Effector CD4-positive, alpha-beta T cell (primary cell): ENCODE measurements around the gene PRLHR. TPM values are rescaled to one million over a fixed set of nuclear protein-coding genes. Genes with fewer than 3 reads are reported as not detected.
"Not testable (repeated sequence)": the region's sequence is repeated elsewhere in the genome, so short reads cannot be mapped to it uniquely, and the experiment has no call there.

Experiments used
- DNase-seq: peaks from one replicate; pipeline ENCODE4 v3.0.0-alpha.2; 2020
- total RNA-seq: gene quantifications from one replicate; lab custom pipeline; 2026; lab: John Stamatoyannopoulos, UW

The PRLHR gene
- not detected for total RNA-seq

DNA sequence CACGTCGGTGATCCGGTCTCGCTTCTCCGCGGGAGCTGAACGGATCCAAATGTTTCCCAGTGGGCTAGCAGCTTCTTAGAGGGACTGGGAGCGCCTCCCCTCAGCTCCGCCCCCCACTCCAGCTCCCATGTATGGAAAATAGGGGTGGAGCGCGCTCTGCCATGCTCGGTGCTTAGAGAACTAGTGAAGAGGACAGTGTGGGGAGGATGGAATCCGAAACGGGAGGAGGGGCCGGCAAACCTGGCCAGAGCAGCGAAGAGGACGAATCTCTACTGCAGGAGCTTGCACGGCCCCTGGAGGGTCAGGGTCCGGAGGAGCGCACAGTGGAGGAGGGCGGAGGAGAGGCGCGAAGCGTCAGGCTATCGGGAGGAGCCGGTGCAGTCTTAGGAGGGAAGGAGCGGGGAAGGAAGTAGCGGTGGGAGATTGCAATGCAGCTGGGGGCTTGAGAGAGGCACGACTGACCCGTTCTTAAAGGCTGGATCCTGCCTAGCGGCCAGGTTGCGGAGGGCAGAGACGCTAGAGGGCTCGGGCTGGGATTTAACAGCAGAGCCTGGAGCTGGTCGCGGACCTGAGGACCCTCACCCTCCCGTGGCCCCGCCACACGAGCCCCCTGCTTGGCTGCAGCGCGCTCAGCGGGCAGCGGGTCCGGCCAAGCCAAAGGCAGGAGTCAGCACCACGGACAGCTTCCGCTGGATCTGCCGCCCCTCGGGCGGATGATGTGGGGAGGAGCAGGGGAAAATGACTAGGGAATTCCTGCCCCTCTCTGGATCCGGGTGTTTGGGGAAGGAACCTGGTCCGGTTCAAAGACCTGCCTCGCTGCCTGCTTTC lies at the start of gene PRLHR:
Gene PRLHR (minus strand): TSS at position 51 of the 828 bp plus-strand sequence. CDS start 404 bp downstream, outside the sequence.
- DNase-seq = no peak

DNA sequence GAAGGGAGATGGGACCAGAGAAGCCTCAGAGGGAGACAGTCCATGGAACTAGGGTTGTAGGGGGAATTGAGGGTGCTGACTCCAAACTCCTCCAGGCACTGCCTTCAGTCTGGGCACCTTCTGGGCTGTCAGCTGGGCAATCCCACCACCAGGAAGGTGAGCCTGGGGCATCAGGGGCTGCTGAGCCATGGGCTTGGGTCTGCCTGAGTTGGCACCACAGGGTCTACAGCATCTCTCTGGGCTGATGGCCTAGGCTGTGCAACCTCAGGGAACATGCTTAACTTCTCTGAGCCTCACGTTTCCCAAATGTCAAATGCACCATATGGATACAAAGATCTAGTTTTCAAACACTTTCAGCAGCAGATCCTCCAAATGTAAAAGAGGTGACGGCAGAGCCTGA lies 46.8 kb upstream of the PRLHR start:
- no peak for DNase-seq

DNA sequence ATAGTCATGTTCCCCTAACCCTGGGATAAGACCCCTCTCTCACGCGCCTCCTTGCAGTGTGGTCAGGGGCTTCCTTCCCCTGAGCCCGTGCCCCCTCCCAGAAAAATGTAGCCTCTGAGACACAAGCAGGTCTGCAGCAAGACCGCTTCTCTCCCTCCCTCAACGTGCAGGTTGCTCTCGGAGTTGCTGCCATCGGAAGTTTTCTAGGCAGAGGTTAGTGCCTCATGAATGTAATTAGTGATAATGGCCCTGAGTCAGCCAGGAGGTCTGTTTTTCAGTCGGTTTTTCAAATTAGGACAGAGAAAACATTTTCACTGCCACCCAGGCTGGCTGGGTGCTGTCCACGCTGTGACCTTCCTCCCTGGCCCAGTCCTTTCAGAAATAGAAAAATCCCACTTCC lies 43.2 kb upstream of the PRLHR start:
- DNase-seq = no peak

DNA sequence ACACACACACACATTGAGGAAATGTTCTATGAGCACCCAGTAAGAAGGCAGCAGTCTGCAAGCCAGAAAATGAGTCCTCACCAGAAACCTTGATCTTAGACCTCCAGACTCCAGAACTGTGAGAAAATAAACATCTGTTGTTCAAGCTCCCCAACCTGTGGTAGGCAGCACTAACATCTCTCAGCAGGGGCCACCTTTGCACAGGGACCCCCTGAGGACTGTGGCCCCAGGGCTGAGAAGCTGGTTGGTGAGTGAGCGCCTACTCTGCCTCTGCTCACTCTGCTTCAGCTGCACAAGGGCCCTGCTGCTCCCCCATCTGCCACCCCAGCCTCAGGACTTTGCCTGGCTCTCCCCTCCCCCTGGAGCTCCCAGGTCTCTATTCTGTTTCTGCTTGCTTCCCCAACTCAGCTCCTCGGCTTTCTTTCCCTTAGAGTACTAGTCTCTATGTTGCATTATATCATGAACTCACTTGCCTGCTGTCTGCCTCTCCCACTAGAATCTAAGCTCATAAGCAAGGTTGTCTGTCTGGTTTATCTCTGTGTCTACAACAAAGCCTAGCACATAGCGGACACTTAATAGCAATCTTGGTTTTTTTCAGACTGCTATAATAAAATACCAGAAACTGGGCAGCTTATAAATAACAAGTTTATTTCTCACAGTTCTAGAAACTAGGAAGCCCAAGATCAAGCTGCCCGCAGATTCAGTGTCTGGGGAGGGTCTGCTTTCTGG lies 40.4 kb upstream of the PRLHR start:
- no peak for DNase-seq

DNA sequence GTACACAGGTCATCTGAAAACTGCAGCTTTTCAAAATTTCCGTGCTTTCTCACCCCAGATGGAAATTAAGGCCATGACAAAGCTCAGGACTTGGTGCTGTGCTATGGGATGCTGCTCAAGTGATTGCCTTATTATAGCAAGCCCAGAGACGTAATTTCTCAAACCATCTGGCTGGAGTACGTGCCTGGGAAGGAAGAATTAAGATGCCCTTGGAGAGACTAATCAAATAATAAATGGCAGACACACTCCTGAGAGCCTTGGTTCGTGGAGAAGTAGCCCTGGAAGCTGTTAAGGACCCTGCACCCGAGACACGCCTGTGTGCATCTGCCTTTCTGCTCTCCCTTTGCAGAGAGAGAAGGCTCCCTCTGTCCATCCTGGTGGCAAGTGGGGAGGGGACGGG lies 38.3 kb upstream of the PRLHR start:
- DNase-seq = no peak

DNA sequence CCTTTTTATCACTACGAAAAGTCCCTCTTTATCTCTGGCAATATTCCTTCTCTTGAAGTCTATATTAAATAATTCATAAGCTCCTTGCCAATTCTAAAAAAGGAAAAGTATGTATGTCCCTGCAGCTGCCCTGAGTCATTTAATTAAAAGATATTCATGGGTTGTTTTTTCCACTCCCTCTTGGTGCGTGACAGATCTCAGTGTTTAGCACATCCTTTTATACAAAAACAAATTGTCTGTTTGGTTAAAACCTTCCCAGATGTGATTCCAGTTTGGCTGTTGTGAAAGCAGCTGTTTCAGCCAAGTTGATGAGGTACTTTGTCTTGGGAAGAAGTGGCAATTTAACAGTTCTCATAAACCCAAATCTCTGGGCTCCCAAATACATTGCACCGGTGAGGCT lies 33.8 kb upstream of the PRLHR start:
- no peak for DNase-seq

DNA sequence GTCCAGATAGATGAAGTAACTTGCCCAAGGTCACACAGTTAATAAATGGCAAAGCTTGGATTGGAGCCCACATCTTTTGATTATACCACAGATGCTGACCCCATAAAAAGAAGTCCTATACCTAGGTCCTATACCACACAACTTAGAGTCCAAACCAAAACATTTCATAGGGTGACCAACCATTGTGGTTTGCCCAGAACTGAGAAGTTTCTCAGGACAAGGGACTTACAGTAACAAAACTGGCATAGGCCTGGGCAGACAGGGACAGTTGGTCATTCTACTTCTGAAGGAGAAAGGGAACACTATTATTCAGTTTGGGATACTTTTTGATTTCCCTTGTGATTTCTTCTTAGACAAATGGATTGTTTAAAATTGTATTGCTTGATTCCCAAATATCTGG lies 32.9 kb upstream of the PRLHR start:
- DNase-seq = no peak

DNA sequence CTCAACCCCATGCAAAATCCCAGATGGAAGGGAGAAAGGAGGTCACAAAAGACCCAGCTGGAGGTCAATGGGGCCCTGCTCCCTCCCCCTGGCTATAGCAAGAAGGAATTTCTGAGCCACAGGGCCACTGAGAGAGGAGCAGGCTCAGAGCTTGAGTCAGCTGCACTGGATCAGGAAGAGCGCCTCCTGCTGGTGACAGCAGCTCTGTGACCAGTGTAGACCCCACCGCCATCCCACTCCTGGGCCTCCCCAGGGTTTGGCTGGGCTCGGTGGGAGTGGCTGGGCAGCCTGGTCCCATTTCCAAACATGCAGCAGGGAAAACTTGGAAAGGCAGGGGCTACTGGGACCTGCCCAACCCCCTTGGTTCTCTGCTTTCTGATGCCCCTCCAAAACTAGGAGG lies 31.5 kb upstream of the PRLHR start:
- DNase-seq = no peak

DNA sequence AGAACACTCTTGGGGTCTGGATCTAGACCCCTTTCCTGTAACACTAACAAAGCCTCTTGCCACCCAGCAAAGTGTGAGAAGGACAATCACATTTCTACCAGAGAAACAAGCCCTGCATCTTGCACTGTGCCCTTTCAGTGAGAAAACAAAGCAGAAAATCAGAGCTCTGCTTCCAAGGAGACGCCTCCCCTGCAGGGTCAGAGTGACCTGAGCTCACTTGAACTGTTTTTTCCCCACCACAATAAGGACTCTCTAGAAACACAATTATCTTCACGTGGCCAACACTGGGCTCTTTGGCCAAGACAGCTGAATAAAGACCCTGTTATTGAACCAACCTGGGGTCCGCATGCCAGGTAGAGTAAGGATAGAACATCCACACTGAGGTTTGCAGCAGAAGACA lies 30.1 kb upstream of the PRLHR start:
- no peak for DNase-seq

DNA sequence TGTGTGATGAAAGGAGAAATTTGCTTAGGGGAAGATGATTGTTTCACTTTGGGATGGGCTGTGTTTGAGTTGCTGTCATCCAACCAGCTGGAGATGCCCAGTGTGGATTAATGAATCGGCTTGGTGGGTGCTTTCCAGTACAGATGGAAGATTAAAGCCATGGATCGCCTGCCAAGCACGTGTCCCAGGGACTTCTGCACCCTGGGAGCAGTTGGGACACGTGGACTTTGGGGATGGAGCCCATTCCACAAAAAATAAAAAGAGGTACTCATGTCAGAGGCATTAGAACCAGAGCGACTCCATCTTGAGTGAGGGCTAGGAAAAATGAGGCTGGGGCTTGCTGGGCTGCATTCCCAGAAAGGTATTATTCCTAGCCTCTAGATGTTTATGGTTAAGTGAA lies 29.3 kb upstream of the PRLHR start:
- no peak for DNase-seq

DNA sequence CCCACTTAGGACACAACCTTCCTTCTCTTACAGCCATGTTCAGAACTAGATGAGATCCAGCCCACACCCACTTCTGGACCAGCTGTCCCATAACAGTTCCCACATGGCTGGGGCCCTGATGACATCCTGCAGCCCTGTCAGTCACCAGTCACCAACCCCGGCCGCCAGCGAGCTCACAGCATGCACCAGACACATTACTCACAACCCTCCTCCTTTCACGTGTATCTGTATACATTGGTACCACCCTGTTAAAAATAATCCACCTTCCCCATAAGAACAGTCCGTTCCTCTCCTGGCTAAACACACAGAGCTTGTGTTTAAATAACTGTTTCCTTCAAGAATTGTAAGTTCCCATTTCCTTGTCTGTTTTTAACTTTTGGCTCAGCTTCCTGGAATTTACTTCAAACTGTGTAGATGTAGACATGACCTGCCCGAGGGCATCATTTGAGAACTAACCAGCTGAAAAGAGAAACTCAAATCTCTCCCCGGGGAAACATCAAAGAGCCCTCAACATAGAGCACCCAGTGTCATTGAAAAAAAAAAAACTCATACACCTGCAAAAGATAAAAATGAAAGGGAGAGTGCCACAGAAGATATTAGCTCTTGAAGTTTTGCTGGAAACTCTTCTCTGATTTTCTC lies 26.0 kb upstream of the PRLHR start:
- DNase-seq = no peak

DNA sequence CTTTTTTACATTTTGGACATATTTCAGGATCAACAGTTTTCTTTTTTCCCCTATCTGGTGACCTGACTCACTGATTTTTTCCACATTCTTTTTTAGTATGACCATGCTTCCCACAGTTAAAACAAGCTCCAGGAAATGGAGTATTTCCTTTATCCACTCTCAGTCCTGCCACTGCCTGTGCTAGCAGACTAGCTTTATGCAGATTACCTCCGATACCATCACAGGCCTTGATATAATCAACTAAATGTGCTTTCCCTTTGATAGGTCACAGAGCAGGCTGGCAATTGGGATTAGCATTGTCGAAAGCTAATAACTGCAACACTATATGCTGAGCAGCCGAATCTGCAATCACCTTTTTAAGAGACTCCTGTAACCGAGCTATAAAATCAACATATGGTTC lies 18.4 kb upstream of the PRLHR start:
- not testable (repeated sequence) for DNase-seq

DNA sequence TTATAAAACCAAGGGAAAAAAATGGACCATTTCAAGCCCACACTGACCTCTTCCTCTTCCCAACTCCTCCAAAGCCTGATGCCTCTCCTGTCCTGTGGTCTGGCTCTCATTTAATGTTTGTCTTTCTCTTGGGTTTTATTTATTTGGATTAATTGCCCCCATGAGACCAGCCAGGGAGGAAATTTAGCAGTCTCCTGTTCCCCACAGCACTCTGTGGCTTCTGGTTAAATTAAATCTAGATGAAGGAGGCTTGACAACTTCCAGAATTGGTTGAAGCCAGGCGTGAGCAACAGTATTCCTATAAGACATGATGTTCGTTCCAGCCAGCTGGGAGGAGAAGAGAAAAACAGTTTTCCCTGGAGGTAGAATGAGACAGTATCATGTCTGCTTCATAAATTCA lies 15.1 kb upstream of the PRLHR start:
- no peak for DNase-seq

DNA sequence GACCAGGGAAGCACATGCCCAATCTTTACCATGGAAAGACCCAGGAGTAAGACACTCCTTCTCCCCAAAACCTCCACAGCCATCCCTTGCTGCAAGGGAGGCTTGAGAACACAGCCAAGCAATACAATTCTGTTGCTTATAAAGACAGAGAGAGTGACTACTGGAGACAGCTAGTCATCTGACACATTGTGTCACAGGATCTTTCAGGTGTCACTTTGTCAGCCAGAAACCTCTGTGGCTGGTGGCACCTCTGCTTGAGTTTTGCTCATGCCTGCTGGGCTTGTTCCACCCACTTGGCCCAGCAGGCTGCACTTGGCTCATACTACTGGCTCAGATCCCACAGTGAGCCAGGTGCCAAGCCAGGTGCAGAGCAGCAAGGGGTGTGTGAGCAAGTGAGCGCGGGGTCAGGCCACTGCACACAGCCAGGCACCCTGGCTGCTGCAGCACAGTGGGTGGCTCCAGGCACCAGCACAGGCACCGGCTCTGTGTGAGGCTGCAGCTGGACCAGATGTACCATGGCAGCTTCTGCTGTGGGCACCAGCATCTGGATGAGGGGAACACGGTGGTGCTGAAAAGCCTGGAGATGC lies 12.4 kb upstream of the PRLHR start:
- DNase-seq = no peak

DNA sequence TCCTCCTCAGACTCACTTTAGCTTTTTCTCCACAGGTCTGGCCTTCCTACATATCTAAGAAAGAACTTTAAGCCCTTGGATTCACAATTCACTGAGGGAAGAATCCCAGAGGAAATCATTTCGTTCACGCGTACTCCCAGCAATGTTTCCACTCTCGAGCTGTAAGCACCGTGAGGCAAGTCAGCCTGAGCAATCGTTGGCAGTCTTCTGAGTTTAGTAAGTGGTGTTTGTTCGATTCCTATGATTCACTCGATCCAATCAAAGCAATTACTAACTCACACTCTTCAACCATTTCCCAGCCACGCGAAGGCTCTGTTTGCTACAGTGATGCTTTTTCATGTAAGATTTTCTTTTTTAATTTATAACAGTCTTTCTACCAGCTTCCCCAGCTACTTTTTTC lies 10.2 kb upstream of the PRLHR start:
- DNase-seq = no peak

DNA sequence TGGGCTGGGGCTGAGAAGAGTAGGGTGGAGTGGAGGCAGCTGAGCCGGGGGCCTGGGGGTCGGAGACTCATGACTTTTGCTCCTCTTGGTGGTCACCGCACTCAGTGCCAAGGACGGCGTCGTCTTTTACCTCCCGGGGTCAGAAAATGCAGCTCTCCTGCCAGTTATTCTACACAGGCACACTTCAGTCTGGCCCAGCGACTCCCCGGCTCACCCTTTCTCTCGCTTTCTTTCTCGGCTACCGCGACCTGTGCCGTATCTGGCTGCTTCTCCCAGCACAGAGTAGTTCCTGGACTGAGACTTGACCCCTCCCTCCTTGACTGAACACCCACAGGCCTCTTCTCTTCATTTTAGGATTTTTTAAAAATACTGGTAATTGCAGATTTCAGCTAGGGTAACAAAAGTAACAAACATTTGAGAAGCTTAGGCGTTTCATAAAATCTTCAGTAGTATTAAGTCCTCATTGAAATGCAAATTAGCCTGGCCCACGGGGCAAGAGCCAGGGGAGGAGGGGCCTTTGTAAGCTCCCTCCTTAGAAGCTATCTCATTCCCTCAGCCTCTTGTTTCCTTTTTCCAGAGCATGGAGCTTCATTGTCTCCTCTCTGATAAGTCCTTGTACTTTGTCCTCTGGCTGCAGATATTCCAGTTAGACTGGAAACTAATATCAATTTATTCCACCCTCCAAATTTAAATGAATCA lies 1.1 kb upstream of the PRLHR start:
- DNase-seq = no peak

DNA sequence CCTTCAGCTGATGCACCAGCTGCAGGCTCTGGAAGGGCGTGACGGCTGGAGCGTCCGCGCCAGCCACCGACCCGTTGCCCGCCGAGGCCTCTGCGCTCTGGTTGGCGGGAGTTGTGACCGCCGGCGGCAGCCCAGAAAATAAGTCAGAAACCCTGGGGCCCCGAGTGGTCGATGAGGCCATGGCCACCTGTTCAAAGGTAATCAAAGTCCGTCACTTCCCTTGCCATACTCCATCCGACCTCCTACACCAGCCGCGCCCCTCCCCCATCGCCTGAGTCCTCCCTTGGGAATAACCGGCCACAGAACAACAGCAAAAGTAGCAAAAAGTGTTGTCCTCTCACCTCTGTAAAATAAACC lies 406 bp downstream of the PRLHR start:
- no peak for DNase-seq

DNA sequence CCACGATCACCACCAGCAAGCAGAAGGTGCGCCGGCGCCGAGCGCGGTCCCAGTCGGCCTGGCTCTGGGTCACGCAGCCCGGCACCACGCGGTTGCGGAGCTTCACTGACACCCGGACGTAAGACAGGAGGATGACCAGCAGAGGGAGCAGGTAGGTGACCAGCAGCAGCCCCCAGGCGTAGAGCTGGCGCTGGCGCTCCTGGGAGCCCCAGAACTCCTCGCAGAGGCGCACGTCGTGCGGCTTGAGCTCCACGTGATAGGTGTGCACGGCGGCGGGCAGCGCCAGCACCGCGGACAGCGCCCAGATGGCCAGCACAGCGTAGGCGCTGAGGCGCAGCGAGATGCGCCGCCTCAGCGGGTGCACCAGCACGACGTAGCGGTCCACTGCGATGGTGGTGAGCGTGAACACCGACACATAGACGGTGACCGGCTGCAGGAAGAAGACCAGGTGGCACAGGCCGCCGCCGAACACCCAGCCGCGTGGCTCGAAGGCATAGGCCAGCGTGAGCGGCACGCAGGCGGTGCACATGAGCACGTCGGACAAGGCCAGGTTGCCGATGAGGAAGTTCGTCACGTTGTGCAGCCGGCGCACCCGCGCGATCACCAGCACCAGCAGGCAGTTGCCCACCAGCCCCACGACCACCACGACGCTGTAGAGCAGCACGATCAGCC lies 920 bp downstream of the PRLHR start:
- DNase-seq = peak; percentile 14

DNA sequence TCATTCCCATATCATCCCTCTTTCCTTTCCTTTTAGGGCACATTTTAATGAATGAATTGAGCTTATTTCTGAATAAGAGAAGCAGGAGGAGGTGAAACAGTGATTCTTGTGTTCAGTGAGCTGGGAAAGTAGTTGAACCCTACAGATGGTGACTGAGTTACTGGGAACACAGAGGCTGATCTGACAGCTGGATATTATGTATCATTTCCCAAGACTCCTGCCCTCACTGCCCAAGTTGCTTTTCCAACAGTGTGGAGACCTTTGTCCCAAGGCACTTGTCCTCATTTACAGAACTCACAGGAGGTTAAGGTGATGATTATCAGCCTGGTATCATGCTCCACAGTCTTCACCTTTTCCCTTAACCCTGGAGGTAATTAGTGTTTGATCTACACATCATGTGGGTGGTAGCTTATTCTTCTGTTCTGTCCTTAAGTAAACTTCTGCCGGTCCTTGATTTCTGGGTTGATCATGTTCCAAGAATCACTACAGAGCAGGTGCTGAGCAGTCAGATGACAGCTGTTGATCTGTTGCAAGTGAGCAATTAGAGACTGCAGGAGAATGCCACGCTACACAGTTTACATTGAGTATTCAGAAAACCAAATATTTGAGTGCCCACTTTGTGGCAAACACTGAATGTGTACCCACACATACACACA lies 2.6 kb downstream of the PRLHR start:
- DNase-seq = no peak

DNA sequence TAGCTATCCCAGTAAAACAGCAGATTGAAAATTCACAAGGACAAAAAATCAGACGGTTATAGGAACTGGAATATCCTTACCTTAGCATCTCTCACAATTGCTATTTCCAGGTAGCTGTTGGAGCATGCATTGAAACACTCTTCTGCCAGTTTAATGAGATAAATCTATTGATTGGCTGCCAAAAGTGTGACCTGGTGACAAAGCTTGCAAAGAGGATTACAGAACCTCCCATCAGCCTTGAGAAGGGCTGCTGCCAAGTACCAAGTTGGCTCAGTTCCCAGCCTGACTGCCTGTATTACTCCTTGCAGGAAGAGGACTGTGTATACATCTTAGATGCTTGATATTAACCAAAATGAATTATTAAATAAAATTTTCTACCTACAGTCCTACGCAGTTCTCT lies 5.1 kb downstream of the PRLHR start:
- no peak for DNase-seq

DNA sequence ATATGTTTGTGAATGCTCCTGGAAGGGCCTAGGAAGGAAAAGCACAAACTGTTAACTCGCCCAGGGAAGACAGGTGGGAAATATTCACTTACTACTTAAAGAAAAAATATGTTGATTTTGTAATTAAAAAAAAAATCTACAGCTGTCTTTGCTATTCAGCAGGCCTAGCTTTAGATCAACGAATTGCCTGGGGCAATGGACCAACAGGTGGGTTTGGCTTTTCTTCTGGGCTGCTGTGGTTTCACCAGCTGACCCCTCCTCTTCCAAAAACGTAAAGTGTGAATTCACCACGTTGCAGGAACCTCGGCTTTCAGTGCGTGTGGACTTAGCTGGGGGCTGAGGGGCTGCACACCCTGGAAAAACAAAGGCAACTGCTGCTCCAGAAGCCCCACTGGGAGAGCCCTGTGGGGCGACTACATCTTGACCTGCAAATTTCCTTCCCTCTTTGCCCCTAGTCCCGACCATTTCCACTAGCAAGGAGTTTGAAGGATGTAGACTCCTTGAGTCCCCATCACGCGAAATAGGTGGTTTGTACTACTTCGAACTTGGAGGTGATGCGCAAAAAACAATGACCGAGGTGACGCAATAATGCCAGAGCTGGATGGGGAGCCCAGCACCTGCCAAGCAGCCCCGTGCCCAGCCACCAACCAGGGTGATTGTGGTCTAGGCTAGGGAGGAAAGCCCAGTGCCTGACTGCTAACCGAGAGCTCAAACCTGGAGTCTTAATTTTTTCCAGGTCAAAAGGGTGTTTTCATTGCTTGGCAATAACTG lies 7.4 kb downstream of the PRLHR start:
- DNase-seq = no peak
